EL (cell line): ENCODE measurements around the gene LRRC74A.

ENCODE experiments used
- DNase-seq: peaks from one replicate; pipeline ENCODE4 v3.0.0-alpha.2; 2016

The LRRC74A gene

GRCh38 chr14:76810953-76811400, 15.2 kb upstream of the LRRC74A start:
- peak; percentile 30 for DNase-seq

DNA sequence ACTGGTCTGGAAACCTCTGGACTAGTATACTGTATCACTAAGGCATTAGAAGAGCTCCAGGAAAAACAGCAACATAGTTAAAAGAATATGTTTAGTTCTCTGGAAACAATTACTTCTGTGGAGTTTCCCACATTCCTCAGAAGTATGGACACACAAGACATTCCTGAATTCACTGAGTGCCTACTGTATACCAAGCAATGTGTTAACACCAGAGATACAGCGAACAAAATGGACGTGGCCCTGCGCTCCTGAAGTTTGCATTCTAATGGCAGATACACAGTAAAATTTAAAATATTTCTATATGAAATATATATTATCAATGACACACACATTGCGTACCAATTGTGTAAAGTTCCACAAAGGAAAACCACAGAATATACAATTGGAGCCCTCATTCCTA, 14.6 kb upstream of the LRRC74A start:
- DNase-seq, result peak; percentile 10

DNA sequence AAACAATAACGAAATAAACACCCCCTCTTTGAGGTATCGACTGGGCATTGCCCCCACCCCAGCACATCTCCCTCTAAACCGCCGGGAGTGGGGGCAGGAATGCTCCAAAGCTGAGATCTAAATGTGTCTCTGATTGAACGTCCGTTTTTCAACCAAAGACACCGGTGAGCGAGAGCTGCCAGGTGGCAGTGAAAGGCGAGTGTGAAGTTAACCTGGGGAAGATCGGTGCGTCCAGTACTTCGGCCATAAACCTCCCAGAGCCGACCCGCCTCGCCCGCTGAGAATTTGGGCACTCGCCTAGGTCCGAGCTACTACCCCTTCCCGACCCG, 14.2 kb upstream of the LRRC74A start:
- peak; percentile 8 for DNase-seq

DNA sequence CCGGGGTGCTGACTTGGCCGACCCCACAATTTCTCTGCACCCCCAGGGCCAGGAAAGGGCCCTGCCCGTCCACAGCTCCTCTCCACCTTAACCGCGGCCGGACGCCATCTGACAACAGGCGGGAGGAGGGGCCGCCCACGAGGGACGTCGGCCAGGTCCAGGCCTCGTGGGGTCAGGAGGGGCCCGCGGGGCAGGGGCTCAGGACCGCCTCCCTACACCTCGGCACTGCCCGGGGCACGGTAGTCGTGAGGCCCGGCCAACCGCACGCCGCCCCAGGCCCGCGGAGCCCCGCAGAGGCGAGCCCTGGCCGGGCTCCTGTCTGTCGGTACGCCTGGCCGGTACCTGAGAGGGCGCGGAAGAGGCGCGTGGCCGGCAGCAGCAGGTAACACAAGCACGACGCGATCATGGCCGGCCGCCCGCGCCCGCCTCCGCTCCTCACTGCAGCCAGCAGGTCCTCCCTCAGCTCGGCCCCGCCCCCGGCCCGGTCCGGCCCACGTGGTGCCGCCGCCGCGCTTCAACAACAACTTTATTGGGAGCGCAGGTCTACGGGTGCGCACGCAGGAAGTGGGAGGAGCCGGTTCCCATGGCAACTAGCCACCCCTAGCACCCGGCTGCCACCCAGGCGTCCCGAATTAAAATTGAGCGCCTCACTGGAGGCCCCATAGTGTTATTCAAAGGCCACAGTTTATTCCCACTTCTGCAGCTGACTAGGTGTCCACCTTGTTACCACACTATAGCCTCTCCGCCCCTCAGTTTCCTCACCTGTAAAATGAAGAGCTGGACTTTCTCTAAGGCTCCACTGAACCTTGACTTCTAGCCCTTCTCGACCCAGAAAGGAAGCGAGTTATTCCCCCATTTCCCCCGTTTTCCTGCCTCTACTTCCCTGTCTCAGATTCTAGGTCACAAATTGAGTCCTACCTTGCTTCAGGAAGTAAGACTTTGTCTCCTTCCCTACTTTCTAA, 13.5 kb upstream of the LRRC74A start, which contains the start of gene ANGEL1:
ANGEL1 (minus strand) TSS at position 461 of the 962 bp plus-strand sequence; CDS start at position 406, 55 bp downstream.
- DNase-seq, result peak; percentile 94

GRCh38 chr14:76814726-76815645, 11.2 kb upstream of the LRRC74A start:
- DNase-seq, result no peak

DNA sequence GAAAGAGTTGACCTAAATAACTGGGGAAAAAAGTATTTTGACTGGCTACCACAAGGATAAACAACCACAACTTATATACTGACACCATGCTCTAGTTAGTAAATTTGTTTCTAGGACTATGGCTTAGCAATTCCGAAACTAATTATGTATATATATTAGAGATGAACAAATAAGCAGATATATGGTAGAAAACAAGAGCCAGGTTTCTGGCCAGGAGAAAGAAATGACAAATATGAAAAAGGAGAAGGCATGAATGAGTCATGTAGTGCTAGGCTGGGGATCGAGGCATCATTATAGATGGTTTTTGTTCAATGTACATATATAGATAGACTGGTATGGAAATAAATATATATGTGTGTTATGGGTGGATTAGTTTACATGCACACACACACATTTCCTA, 5.5 kb upstream of the LRRC74A start:
- DNase-seq, result no peak

DNA sequence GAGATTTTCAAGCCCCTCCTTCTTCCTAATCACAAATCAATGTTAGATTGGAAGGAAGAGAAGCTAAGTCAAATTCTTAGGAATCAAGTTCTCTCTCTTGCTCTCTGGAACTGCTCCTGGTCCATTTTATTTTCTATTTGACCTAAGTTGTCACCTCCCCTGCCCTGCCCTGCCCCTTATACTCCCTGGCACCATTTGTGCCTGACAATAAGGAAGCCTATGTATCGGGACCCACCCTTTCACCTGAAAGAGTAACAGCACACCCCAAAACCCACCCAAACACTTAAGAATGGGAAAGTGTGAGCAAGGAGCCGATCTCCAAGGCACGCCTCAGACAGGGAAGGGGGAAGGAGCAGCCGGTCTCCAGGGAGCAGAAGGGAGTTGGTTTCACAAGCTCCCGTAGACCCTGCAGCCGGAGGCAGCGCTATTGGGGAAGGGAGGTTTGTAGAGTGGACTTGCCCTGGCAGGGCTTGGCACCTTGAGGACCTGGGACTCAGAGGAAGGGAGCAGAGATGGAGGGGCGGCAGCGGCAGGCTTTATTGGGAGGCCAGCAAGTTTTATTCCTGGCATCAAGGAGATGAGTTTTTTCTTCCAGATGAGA, 1.6 kb downstream of the LRRC74A start:
- DNase-seq, result peak; percentile 34

DNA sequence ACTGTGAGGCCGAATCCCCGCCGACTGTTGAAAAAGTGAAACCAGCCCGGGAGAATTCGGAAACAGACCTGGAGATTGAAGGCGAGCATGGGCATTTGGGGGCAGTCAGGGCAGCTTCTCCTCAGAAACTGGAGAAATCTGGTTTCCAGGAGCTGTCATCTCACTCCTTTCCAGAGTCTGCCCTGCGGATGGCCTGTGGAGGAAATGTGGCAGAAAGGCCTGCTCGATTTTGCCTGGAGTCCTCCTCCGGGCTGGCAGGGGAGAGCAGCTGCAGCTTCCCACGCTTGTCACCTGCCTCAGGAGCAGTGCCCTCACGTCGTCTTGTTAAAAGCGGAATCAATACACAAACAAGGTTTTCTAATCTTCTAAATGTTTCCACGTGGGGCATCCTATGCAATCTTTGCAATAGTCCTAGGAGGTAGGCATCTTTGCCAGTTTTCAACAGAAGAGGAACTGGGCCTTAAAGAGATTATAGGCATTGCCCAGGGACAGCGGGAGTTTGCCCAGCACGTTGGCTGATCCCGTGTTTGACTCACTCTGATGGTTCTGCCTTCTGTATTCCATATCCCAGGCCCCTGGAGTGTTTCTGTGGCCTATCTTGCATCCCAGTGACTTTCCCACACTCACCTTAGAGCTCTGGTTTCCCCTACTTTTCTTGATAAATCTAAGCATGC, 2.3 kb downstream of the LRRC74A start:
- peak; percentile 24 for DNase-seq

GRCh38 chr14:76829013-76829365, 2.8 kb downstream of the LRRC74A start:
- DNase-seq, result no peak

DNA sequence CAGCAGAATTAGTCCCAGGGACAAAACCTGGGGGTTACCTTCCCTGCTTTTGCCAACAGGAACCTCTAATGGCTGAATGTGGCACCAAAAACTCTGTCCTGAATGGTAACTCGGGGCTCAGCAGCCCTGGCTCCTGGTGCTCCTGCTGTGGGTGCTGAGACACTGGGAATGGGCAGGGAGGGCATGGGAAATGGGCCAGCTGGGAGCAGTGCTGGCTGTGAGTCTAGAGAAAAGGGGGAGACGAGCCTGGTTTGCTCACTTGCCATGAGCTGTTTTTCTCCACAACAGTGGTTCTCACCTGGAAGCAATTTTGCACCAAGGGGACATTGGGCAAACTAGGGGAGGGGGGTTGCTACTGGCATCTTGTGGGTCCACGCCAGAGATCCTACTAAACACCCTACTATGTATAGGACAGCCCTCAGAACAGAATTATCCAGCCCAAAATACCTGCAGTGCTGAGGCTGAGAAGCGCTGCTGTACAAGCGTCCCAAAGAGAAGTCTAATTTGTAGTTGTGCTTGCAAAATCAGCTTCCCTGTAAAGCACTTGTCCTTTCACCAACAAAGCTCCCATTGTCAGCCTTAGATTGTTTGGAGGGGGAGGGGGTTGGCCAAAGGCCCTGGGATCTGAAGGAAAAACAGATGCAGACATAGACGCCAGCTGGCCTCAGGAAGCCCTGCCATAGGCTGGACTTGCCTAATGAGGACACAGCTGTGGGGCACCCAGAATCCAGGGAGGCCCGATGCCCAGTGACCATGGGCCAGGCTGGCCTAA, 3.6 kb downstream of the LRRC74A start:
- DNase-seq, result no peak

DNA sequence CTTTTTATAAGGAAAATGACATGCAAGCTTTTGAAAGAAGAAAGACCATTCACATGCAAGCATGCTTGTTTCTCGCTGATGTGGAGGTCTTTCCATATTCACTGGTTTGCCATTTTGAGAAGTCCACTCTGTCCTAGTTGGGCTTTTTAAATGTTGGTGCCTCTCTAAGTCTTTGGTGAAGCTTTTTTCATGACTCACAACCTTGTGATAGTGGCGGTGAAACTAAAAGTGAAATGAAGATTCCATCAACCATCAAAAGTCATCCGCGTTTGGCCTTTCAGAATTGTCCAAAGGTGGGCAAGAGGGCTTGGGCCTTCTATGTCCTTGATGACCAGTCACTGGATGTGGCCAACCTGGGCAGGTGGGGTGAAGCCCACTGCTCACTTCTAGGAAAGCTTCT, 4.3 kb downstream of the LRRC74A start:
- no peak for DNase-seq

GRCh38 chr14:76832503-76832988, 6.3 kb downstream of the LRRC74A start:
- DNase-seq, result no peak

- no peak for DNase-seq
Observed at GRCh38 chr14:76833011-76833410, 6.8 kb downstream of the LRRC74A start.

GRCh38 chr14:76834241-76834661, 8.0 kb downstream of the LRRC74A start:
- DNase-seq, result no peak

GRCh38 chr14:76836029-76836630, 9.9 kb downstream of the LRRC74A start:
- DNase-seq, result peak; percentile 5

GRCh38 chr14:76837524-76837923, 11.3 kb downstream of the LRRC74A start:
- no peak for DNase-seq

GRCh38 chr14:76842414-76842813, 16.2 kb downstream of the LRRC74A start:
- no peak for DNase-seq

DNA sequence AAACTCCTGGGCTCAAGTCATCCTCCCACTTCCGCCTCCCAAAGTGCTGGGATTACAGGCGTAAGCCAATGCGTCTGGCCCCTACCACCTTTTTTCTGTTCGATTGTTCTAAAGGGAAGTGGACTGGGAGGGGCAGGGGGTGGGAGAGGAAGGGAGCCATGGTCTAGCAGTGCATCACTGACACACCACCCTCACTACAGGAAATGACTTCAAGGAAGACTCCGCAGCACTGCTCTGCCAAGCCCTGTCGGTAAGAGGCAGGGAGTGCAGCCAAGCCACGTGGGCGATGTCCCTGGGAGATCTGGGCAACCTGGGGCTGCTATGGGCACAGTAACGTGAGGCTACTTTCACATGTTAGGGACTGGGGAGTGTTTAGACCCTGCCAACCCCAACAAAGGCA, 18.0 kb downstream of the LRRC74A start:
- DNase-seq, result peak; percentile 36

DNA sequence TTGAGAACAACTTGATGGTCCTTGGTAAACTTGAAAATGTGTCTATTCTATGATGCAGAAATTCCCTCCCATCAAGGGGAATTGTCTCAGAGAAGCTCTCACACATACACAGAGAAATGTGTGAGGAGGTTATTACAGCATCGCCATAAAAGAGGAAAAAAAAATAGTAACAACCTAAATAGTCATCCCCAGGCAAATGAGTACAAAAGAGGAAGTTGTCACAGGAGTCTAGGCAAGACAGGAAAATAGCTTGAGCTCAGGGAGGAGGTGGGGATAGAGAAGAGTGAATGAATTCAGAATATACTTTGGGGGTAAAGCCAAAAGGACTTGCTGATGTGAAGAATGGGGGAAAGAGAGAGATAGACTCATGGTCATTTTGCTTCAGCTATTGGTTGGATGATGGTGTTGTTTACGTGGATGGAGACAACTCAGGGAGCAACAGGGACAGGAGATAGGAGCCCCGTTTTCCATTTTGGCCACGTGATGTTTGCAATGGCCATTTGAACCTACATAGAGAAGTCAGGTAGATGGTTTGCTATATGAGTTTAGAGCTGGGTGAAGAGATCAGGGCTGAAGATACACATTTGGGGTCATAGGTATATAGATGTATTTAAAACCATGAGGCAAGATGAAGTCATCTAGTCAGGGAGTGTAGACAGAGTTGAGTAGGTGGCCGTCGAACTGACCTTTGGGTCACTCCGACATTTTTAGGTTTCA, 20.3 kb downstream of the LRRC74A start:
- no peak for DNase-seq

DNA sequence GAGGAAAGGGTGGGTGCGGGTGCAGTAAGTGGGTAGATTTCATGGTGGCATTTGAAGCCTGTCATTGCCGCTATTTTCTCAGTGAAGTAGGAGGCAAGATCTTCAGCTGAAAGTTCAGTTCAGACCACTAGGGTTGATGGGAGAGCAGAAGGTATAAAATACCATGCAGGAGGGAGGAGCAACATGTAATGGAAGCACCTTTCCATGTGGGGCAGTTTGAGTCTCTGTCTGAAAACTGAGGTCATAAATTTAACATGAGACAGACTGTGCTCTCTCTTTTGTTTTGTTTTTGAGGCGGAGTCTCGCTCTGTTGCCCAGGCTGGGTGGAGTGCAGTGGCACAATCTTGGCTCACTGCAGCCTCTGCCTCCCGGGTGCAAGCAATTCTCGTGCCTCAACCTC, 22.7 kb downstream of the LRRC74A start:
- no peak for DNase-seq
